CD4-positive, alpha-beta memory T cell (primary cell): ENCODE data around the gene MARCHF3. TPM values are rescaled to one million over a fixed set of nuclear protein-coding genes. Genes with fewer than 3 reads are reported as not detected.

ENCODE experiments used
- CTCF ChIA-PET: fragments of 350-600 bp; sonication (Branson Sonifier 250); formaldehyde crosslinking; loops from one replicate; lab custom pipeline; 2021; ENCODE audit warnings: inconsistent platforms; ENCODE audit not compliant: partially characterized antibody; lab: Charles Lee
- POLR2A ChIA-PET: fragments of 350-600 bp; sonication (Branson Sonifier 250); formaldehyde crosslinking; loops from one replicate; lab custom pipeline; 2021; ENCODE audit not compliant: partially characterized antibody; lab: Charles Lee
- DNase-seq, 5 donors: peaks; one replicate each; pipeline versions ENCODE4 v3.0.0 to v3.0.0-alpha.2; 2020 to 2022; ENCODE audit warnings: mixed read lengths in 1 of 5
- H3K27ac ChIP-seq: one replicate; pipeline ENCODE4 v1.7.0; 2013; ENCODE audit warnings: low read depth, low read length
- H3K27me3 ChIP-seq: 2 replicates; pipeline ENCODE4 v1.7.0; 2013; ENCODE audit warnings: mild to moderate bottlenecking, low read length, moderate library complexity; ENCODE audit not compliant: insufficient read depth
- H3K36me3 ChIP-seq: 2 replicates; pipeline ENCODE4 v1.7.0; 2013; ENCODE audit warnings: mild to moderate bottlenecking, low read length, moderate library complexity; ENCODE audit not compliant: insufficient read depth
- H3K4me1 ChIP-seq: 2 replicates; pipeline ENCODE4 v1.7.0; 2013; ENCODE audit warnings: mild to moderate bottlenecking, low read length, moderate library complexity; ENCODE audit not compliant: insufficient read depth
- H3K4me3 ChIP-seq, 2 donors: one replicate each; pipeline ENCODE4 v1.7.0; 2013; ENCODE audit warnings: low read length in 2 of 2, mild to moderate bottlenecking in 1 of 2
- H3K9me3 ChIP-seq, 2 donors: one replicate each; pipeline ENCODE4 v1.7.0; 2013; ENCODE audit warnings: low read length in 2 of 2, control low read depth in 1 of 2; ENCODE audit not compliant: control insufficient read depth in 1 of 2
- H3K27ac Mint-ChIP-seq, 7 donors: one replicate each; pipeline ENCODE4 v1.8.0; 2020 to 2021; ENCODE audit warnings: mixed read lengths in 7 of 7, mild to moderate bottlenecking in 6 of 7, inconsistent platforms in 3 of 7, moderate library complexity in 3 of 7
- H3K27me3 Mint-ChIP-seq, 2 donors: one replicate each; pipeline ENCODE4 v1.8.0; 2020 to 2021; ENCODE audit warnings: mixed read lengths in 2 of 2
- H3K36me3 Mint-ChIP-seq, 2 donors: one replicate each; pipeline ENCODE4 v1.8.0; 2020 to 2021; ENCODE audit warnings: mixed read lengths in 2 of 2, inconsistent platforms in 1 of 2, mild to moderate bottlenecking in 1 of 2
- H3K4me1 Mint-ChIP-seq, 4 donors: one replicate each; pipeline ENCODE4 v1.8.0; 2020 to 2021; ENCODE audit warnings: mixed read lengths in 4 of 4, mild to moderate bottlenecking in 1 of 4
- H3K4me3 Mint-ChIP-seq, 8 donors: one replicate each; pipeline ENCODE4 v1.8.0; 2020 to 2021; ENCODE audit warnings: mixed read lengths in 8 of 8, mild to moderate bottlenecking in 7 of 8, moderate library complexity in 6 of 8, inconsistent platforms in 3 of 8
- H3K9me3 Mint-ChIP-seq, 8 donors: one replicate each; pipeline ENCODE4 v1.8.0; 2020 to 2021; ENCODE audit warnings: mixed read lengths in 8 of 8, mild to moderate bottlenecking in 5 of 8, inconsistent platforms in 3 of 8, moderate library complexity in 1 of 8
- intact Hi-C: fragments of 100-400 bp; cut with micrococcal nuclease; formaldehyde crosslinking; loops from one replicate; pipeline ENCODE4 v1.15.1; 2023
- polyA plus RNA-seq, 2 donors: library from polyadenylated mRNA; unstranded; fragments of 300-500 nt; fragmentation: Illumina TruSeq; gene quantifications; one replicate each; pipeline ENCODE4 v1.2.3, GENCODE V29; 2021
- total RNA-seq, 2 experiments: library from RNA; stranded (reverse); gene quantifications; one replicate each; pipeline ENCODE4 v1.2.3, GENCODE V29; 2021

Gene MARCHF3
- total and polyA plus RNA-seq, 4 experiments from 2014 or later: 3.2 to 7.5 (median 4.4) TPM

DNA sequence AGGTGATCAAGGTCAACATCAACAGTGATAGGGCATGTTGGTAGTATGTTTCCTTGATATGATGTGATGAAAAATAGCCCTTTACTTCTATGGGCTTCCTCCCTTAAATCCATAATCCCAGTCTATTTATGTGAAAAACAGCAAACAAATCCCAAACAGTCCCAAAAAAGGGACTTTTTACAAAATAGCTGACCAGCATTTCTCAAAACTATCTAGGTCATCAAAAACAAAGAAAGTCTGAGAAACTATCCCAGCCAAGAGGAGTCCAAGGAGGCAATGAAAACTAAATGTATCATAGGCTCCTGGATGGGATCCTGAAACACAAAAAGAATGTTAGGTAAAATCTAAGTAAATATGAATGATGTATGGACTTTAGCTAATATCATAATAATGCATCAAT lies 71.2 kb downstream of the MARCHF3 start:
- Histone ChIP-seq H3K36me3 (no peaks in the 10 kb centered on the region), H3K4me1 (no peaks in the 10 kb centered on the region), H3K27me3 (no peaks in the 10 kb centered on the region), H3K9me3 (no peaks in the 10 kb centered on the region), H3K4me3 (no peak overlapping the region), H3K27ac (no peak overlapping the region)
- no peaks in the 10 kb centered on the region for H3K9me3 Mint-ChIP-seq
- H3K4me1 Mint-ChIP-seq: no peaks in the 10 kb centered on the region
- DNase-seq: no peak
- H3K27ac Mint-ChIP-seq: no peak overlapping the region
- intact Hi-C loops: no loop called here
- no peaks in the 10 kb centered on the region for H3K27me3 Mint-ChIP-seq
- H3K4me3 Mint-ChIP-seq: no peak overlapping the region
- CTCF ChIA-PET: no interaction called here
- POLR2A ChIA-PET: no interaction called here
- H3K36me3 Mint-ChIP-seq: no peaks in the 10 kb centered on the region

GRCh38 chr5:126956991-126957390 lies 73.4 kb downstream of the MARCHF3 start:
- POLR2A ChIA-PET: no interaction called here

DNA sequence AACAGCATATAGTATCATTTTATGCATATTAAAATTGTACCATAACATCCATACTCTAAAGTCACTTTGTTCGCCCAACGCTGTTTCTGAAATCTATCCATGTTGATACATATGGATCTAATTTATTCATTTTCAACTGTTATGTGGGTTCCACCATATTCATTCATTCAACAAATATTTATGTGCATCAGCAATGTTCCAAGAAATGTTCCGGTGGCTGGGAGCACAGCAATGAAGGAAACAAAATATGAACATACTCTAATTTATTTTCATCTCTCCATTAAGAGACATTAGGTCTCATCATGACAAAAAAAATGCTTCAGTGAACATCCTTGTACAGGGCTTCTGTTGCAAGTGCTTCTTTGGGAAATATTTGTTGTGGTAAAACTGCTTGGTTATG lies 75.4 kb downstream of the MARCHF3 start:
- Mint-ChIP-seq H3K36me3 (no peaks in the 10 kb centered on the region), H3K9me3 (no peaks in the 10 kb centered on the region), H3K4me1 (no peaks in the 10 kb centered on the region), H3K27me3 (no peaks in the 10 kb centered on the region), H3K4me3 (no peak overlapping the region), H3K27ac (no peak overlapping the region)
- CTCF ChIA-PET: no interaction called here
- no peak overlapping the region for H3K27ac ChIP-seq
- intact Hi-C loops: no loop called here
- H3K36me3 ChIP-seq: no peaks in the 10 kb centered on the region
- H3K4me3 ChIP-seq: no peak overlapping the region
- POLR2A ChIA-PET: no interaction called here
- H3K27me3 ChIP-seq: no peaks in the 10 kb centered on the region
- H3K9me3 ChIP-seq: no peaks in the 10 kb centered on the region
- H3K4me1 ChIP-seq: no peaks in the 10 kb centered on the region
- no peak for DNase-seq

More at GRCh38 chr5:126956991-126957390, 73.4 kb downstream of the MARCHF3 start:
- Histone ChIP-seq H3K4me1 (no peaks in the 10 kb centered on the region), H3K9me3 (no peaks in the 10 kb centered on the region), H3K4me3 (no peak overlapping the region), H3K27ac (no peak overlapping the region), H3K36me3 (no peaks in the 10 kb centered on the region), H3K27me3 (no peaks in the 10 kb centered on the region)
- H3K4me3 Mint-ChIP-seq: no peak overlapping the region
- intact Hi-C loops: no loop called here
- H3K4me1 Mint-ChIP-seq: no peaks in the 10 kb centered on the region
- no peak overlapping the region for H3K27ac Mint-ChIP-seq
- no peaks in the 10 kb centered on the region for H3K9me3 Mint-ChIP-seq
- CTCF ChIA-PET: no interaction called here
- no peak for DNase-seq
- no peaks in the 10 kb centered on the region for H3K36me3 Mint-ChIP-seq
- no peaks in the 10 kb centered on the region for H3K27me3 Mint-ChIP-seq

- Mint-ChIP-seq H3K27ac (no peak overlapping the region), H3K27me3 (no peaks in the 10 kb centered on the region), H3K36me3 (no peaks in the 10 kb centered on the region), H3K4me1 (no peaks in the 10 kb centered on the region), H3K4me3 (no peak overlapping the region), H3K9me3 (no peaks in the 10 kb centered on the region)
- intact Hi-C loops: no loop called here
- ChIA-PET POLR2A (no interaction called here), CTCF (no interaction called here)
- no peaks in the 10 kb centered on the region for H3K9me3 ChIP-seq
- H3K36me3 ChIP-seq: no peaks in the 10 kb centered on the region
- H3K27ac ChIP-seq: no peak overlapping the region
- DNase-seq: no peak
- H3K4me3 ChIP-seq: no peak overlapping the region
- H3K4me1 ChIP-seq: no peaks in the 10 kb centered on the region
- no peaks in the 10 kb centered on the region for H3K27me3 ChIP-seq
Observed at GRCh38 chr5:126953640-126954039, 76.7 kb downstream of the MARCHF3 start.

DNA sequence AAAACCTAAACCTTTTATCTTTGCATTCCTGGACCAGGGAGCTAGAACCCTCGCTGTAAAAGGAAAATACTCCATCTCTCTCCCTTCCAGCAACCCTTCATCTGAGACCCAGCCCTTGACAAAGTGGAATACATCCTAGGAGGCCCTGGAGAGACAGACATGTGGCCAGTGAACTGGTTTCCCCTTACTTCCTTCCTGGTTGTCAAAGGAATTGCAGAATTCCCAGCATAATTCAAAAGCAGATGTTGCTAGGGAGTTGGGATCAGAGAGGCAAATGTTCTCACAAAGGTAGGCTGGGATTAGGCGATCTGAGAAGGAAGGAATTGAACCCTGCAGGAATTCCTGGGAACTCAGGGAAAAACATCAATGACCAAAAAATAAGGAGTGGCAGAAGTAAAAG lies 80.9 kb downstream of the MARCHF3 start:
- H3K4me3 Mint-ChIP-seq: no peak overlapping the region
- Histone ChIP-seq H3K9me3 (no peaks in the 10 kb centered on the region), H3K27ac (no peak overlapping the region), H3K4me1 (no peaks in the 10 kb centered on the region), H3K4me3 (no peak overlapping the region), H3K27me3 (no peaks in the 10 kb centered on the region), H3K36me3 (no peaks in the 10 kb centered on the region)
- ChIA-PET CTCF (no interaction called here), POLR2A (no interaction called here)
- no peak for DNase-seq
- peaks cover 0 to 4% of the 10 kb centered on the region in 2 donors for H3K27me3 Mint-ChIP-seq
- intact Hi-C loops: no loop called here
- H3K9me3 Mint-ChIP-seq: no peaks in the 10 kb centered on the region
- H3K27ac Mint-ChIP-seq: no peak overlapping the region
- no peaks in the 10 kb centered on the region for H3K36me3 Mint-ChIP-seq
- H3K4me1 Mint-ChIP-seq: peaks cover 0 to 2% (median 0%) of the 10 kb centered on the region in 4 donors

GRCh38 chr5:126948453-126948852 lies 81.9 kb downstream of the MARCHF3 start:
- Mint-ChIP-seq H3K27me3 (peaks cover 0 to 4% of the 10 kb centered on the region in 2 donors), H3K4me3 (no peak overlapping the region), H3K4me1 (peaks cover 0 to 2% (median 0%) of the 10 kb centered on the region in 4 donors), H3K27ac (no peak overlapping the region), H3K9me3 (no peaks in the 10 kb centered on the region), H3K36me3 (no peaks in the 10 kb centered on the region)
- no peaks in the 10 kb centered on the region for H3K27me3 ChIP-seq
- no peaks in the 10 kb centered on the region for H3K4me1 ChIP-seq
- H3K9me3 ChIP-seq: no peaks in the 10 kb centered on the region
- POLR2A ChIA-PET: no interaction called here
- intact Hi-C loops: no loop called here
- no peak overlapping the region for H3K4me3 ChIP-seq
- DNase-seq: no peak
- H3K36me3 ChIP-seq: no peaks in the 10 kb centered on the region
- CTCF ChIA-PET: no interaction called here
- no peak overlapping the region for H3K27ac ChIP-seq

DNA sequence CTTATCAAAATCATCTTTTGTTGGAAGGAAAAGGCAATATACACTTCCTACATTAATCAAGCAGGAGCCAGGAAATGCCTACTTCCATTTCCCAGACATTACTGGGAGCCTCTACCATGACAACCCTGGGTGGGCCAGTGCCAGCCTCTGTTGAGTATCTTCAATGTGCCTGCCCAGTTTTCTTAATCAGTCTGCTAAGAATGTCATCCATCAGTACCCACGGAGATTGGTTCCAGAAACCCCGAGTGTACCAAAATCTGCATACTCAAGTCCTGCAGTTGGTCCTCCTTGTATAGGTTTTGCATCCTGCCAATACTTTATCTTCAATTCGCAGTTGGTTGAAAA lies 82.4 kb downstream of the MARCHF3 start:
- Mint-ChIP-seq H3K4me3 (no peak overlapping the region), H3K27ac (no peak overlapping the region), H3K9me3 (no peaks in the 10 kb centered on the region), H3K36me3 (no peaks in the 10 kb centered on the region), H3K27me3 (peaks cover 0 to 4% of the 10 kb centered on the region in 2 donors), H3K4me1 (peaks cover 0 to 2% (median 0%) of the 10 kb centered on the region in 4 donors)
- Histone ChIP-seq H3K27ac (no peak overlapping the region), H3K9me3 (no peaks in the 10 kb centered on the region), H3K4me1 (no peaks in the 10 kb centered on the region), H3K4me3 (no peak overlapping the region), H3K36me3 (no peaks in the 10 kb centered on the region), H3K27me3 (no peaks in the 10 kb centered on the region)
- no peak for DNase-seq
- ChIA-PET CTCF (no interaction called here), POLR2A (no interaction called here)
- intact Hi-C loops: no loop called here
